Sciatic nerve (tissue), 2 donors: Measurements from ENCODE around the gene LRRC4C. TPM values are rescaled to one million over a fixed set of nuclear protein-coding genes. Genes with fewer than 3 reads are reported as not detected.

Source experiments
- ATAC-seq: fragments of 200-7000 bp; cut with Tn5 transposase; one replicate; pipeline ENCODE4 v1.9.1; 2020; ENCODE audit warnings: mild to moderate bottlenecking, moderate library complexity
- DNase-seq: peaks from one replicate; pipeline ENCODE4 v3.0.0-alpha.2; 2020; ENCODE audit warnings: low spot score
- intact Hi-C: fragments of 100-400 bp; cut with DNase I; formaldehyde crosslinking; loops from one replicate; pipeline ENCODE4 v1.14.2; 2022
- total RNA-seq: library from RNA; stranded (reverse); fragmentation: NEBNext Ultra II Directional; extraction: Animal tissue kit (Norgen Biotek cat#: 25700); gene quantifications from one replicate; pipeline ENCODE4 v1.2.1, GENCODE V29; 2021
- donor health status: DM: no; HTN: no; CAD: no.
- donor health status: DM: no; HTN: no; CAD: no.

Gene LRRC4C
- total RNA-seq, 1 donor from 2014 or later = 16.6 TPM

DNA sequence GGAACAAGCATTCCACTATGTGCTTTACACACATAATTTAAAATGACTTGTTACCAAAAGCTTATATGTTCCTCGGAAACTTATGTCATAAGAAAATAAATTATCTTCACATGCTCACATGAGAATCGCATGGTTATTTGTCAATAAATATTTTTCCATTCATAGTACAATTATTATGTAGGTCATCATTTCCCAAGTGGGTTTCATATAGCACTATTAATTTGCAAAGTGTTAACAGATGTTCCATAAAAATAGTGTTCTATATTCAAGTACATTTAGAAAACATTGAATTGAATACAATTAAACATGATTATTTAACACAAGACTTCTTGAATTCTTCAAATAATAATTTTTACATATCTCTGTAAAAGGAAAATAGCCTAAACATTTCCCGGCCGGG lies 23.9 kb downstream of the LRRC4C start:
- no peak for ATAC-seq
- intact Hi-C loops = no loop called here
- no peak for DNase-seq

DNA sequence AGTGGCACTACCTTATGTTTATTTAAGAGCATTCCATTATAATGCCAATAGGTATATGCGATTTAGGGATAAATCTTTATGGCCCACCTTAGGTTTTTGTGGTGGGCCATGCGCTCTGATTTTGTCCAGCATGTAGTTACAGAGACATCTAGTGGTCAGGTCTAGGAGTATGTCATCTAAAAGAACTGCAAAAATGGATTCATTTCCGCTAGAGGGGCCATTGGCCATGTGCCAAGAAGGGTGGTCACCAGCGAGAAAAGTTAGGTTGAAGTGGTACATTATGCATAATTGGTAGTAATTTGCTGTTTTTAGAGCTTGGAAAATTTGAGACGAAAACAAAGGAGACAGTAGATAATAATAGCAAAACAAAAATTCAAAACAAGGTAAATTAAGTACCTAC lies 27.7 kb downstream of the LRRC4C start:
- ATAC-seq (no peak), DNase-seq (no peak)
- intact Hi-C loops = no loop called here

DNA sequence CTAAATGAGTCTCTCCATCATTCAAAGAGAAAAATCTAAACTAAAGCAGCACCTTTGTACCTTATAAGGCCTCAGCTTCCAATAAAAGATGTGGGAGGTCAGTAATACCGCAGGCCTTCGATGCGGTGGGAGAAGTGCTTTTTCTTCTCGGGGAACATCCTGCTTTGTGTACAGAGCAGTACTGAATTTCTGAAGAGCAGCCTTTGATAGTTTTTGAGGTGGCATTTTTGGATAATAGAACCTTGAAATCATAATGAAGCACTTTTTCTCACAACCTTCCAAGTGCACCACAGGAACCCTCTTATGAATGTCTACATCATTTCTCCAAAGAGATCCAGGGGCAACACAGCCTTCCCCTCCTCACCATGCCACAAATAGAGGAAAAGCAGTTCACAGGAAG lies 39.6 kb downstream of the LRRC4C start:
- no peak for ATAC-seq
- intact Hi-C loops = no loop called here

DNA sequence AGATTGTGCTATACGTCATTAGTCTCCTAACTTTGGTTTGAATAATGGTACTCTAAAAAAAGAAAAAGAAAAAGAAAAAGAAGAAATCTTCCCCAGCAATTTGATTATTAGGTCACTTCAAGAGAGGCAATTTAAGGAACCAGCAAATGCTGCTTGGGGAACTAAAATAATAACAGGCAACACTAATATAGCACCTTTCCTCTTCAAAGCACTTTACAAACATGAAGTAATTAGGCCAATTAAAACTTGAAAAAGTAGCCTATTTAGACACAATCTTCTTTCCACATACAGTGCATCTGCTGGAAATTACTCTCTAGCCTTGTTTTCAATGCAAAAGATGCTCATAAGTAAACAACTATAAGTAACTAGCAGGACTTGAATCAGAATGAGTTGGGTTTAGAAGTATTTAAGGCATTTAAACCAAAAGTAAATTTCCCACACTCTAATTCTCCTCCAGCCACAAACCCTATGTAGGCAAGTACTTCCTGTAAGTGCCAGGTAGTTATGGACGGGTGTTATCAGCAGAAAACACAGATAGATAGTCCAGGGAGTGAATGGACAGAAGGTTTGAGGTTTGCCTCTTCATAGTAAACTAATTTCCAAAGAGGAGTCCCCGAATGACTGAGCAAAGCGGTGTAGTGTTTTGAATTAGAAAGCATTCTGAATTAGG lies 44.5 kb downstream of the LRRC4C start:
- intact Hi-C loops = no loop called here
- no peak for ATAC-seq
- DNase-seq = no peak

More for the DNA sequence above, 39.6 kb downstream of the LRRC4C start:
- DNase-seq = no peak

DNA sequence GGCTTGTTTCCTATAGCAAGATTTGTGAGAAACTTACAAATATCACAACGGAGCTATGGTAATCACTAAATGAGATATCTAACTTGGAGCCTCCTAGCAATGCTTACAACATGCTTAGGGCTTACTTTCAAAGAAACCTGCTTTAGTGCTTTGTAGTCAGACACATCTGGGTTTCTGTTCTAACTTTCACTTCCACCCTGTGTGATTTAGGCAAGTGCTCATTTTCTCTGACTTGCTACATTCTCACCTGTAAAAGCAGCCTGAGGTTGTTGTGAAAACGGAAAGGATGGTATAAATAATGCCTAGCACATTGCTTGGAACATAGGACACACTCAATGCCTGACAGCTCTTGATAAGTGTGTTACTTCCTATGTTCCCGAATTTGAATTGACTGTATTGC lies 45.6 kb downstream of the LRRC4C start:
- DNase-seq = no peak
- intact Hi-C loops = no loop called here
- no peak for ATAC-seq

DNA sequence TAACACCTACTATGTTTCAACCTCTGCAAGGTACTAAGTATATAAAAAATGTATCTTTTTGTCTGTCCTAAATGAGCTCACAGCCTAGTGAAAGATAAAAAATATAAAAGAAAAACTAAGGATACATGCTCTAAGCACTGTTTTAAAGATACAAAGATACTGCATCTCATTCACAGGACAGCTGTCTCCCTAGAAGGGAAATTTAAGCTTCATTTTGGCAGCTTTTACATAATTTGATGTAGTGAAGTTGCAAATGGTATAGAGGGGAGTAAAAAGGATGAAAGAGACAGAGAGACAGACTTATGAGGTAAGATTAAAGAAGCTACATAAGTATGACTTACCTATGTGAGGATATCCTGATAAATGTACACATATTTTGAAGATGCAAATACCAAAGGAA lies 53.6 kb downstream of the LRRC4C start:
- ATAC-seq (no peak), DNase-seq (no peak)
- intact Hi-C loops = no loop called here

DNA sequence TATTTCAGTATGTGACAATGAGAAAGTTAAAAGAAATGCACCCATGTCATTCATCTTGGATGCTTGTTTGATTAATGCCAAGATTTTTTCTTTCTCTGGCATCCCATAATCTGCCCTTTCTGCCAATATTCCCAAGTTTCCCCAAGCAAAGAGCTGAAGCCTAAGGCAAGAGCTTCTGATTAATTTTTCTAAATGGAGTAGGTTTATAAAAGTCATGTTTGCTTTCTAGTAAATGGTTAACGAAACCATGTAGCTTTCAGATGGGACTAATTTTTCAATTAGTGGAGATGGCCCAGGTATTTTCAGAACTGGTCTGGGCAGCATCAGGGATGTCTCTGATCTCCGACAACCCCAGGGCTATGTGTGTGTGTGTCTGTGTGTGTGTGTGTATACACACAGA lies 55.3 kb downstream of the LRRC4C start:
- ATAC-seq = no peak
- intact Hi-C loops = no loop called here
- no peak for DNase-seq

DNA sequence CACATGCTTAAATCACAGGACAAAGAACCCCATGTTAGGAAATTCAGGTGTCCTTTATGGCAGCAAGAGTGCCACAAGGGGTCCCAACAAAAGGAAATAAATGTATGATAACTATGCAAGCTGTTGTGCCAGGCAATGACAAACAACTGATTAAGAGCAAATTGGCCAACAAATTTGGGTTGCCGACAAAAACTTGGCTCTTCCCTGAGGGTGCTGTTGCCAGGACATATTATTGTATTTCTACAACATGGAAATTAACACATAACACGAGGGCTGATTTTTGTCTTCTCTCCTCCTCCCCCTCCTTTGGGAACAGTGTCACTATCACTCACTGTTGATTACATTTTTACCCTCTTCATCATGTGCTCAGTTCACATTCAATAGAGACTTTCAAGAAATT lies 56.0 kb downstream of the LRRC4C start:
- ATAC-seq = no peak
- intact Hi-C loops = no loop called here

DNA sequence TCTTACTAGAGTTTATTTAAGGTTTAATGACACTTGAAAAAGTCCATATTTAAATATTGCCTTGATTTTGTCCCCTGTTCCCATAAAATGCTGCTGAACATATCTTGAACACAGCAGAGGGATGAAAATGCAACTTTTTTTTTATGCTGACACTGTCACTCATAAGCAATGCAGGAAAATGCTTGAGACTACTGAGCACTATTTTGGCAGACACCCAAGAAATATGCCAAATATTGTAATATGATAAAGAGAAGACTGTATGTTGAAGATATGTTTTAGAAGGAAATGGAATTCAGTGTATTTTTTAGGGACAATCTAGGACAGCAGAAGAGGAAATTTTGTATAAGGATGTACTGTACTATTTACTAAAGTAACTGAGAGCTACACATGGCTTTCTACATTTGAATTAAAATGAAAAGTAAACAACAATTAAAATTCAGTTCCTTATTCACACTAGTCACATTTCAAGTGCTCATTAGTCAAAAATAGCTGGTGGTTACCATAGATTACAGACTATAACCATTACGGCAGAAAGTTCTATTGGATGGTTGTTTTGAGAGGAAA lies 58.6 kb downstream of the LRRC4C start:
- DNase-seq (no peak), ATAC-seq (no peak)
- intact Hi-C loops = no loop called here

More for the DNA sequence above, 56.0 kb downstream of the LRRC4C start:
- DNase-seq = no peak

DNA sequence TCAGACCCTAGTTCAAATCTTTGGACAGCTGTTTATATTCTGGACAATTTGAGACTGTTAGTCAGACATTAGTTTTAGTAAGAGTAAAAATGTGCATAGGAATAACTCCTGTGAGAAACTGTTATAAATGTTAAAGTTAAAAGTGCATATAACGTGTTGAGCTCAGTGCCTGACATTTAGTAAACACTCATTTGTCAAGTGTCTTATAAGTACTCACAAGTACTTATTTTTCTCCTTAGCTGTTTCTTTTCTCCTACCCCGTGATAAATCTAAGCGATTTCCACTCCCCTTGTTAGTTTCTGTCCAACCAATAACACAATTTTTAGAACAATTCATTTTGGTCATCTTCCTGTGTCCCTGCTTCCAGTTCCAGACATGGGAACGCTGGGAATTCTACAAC lies 59.3 kb downstream of the LRRC4C start:
- intact Hi-C loops = no loop called here
- no peak for ATAC-seq

DNA sequence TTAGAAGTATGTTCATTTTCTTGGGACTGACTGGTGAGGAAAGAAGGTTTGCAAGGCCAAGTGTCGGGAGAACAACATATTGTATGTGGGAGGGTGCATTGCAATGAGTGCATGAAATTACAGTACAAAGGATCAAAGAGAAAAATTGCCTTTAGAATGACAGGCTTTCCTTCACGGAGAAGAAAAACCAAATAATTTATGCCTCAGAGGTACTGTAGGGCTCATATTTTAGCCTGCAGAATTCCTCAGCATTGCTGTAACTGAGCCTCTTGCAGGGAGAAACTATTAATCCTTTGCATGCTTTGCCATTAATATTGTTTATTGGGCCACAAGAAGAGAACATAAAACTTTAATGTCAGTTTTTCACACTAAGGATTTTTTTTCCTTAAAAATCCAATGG lies 60.1 kb downstream of the LRRC4C start:
- ATAC-seq (no peak), DNase-seq (no peak)
- intact Hi-C loops = no loop called here

More for the DNA sequence above, 59.3 kb downstream of the LRRC4C start:
- no peak for DNase-seq

DNA sequence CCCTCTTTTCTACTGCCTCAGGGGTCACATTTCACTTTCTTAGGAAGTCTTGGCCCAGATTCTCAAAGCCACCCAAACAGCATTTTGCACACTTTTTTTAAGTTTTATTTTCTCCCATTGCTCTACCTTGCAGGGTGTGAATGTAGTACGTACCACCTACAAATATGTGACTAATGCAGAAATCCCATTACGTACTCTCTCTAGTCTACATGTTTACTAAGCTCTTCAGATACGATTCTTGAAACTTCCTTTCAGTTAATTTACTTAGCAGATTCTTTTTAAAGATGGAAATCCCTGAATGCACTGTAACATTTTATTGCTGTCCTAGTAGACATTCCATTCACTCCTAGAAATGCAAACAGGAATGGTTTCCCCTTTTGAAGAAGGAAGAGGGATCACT lies 61.3 kb downstream of the LRRC4C start:
- DNase-seq (no peak), ATAC-seq (no peak)
- intact Hi-C loops = no loop called here

DNA sequence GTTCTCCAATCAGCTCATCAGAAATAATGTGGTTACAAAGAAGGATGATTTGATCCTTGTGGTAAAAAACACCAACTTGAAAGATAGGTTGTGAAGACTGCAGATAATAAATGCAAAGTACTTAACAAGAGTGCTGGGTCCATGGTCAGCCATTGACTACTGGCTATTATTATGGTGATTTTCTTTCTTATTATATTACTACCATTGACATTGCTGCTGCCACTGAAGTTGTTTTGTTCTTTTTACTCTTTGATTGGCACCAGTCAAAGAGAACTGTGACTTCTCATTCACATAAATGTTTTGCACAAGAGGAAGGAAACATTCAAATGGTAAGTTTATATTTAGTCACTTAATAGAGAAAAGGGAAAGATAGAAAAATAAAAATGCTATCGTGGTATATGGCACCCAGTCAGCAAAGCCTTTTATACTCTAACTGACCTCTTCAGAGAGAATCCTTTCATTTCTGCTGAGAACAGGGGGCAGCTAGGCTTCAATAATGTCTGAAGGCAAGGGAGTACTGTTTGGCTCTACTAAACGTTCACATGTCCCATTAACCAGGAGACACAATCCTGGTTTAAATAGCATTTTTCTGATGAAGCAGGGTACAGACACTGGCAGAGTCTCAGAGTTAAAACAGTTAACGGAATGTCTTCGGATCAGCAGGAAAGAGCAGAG lies 64.8 kb downstream of the LRRC4C start:
- ATAC-seq (no peak), DNase-seq (no peak)
- intact Hi-C loops = no loop called here

DNA sequence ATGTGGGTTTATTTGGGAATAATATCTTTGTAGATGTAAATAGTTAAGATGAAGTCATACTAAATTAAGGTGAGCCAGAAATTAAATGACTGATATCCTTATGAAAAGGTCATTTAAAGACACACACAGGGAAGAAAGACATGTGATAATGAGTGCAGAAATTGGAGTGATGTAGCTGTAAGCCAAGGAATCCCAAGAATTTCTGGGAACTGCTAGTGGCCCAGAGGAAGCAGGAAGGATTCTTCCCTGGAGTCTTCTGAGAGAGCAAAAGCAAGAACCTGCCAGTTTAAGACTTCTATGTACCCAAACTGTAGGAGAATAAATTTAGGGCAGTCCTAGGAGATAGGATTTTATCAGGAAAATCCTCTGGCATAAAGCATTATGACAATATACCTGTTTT lies 66.9 kb downstream of the LRRC4C start:
- ATAC-seq (no peak), DNase-seq (no peak)
- intact Hi-C loops = no loop called here

DNA sequence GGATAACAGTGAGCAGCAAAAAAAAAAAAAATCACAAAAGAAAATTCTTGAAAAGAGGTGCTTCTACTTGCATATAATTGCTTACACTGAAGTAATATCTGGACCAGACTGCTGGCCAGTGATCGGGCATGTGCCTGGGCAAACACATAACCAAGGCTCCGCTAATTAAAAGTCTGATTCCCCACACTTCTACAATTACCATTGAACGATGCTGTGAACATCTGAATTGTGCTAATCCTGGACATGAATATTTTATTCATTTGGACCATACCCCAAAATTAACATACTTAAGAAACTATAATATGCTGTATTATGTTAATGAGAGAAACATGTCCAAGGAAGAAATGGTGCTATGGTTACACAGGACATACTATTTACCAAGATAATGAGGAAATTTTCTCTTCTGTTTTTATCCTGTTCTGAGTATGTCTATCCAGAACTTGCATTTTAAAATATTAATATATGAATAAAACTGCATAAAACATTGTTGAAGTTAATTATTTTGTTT lies 69.8 kb downstream of the LRRC4C start:
- ATAC-seq = no peak
- intact Hi-C loops = no loop called here

DNA sequence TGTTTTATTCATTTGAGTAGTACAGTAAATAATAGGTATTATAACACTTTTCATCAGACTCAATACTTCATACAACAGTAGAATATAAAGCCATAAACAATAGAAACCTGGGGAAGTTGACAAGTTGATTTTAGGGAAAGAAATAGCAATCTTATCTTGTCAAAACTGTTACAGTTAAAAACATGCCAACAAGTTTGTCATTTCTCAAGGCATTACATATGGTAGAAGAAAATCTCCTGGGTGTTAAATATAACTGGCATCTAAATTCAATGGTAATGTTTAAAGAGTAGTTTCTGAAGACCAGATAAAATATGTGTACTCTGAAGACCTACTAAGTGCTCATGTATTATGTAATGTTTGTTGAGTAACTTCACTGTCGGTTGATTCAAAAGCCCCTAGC lies 75.1 kb downstream of the LRRC4C start:
- intact Hi-C loops = no loop called here
- DNase-seq (no peak), ATAC-seq (no peak)

More for the DNA sequence above, 69.8 kb downstream of the LRRC4C start:
- no peak for DNase-seq

DNA sequence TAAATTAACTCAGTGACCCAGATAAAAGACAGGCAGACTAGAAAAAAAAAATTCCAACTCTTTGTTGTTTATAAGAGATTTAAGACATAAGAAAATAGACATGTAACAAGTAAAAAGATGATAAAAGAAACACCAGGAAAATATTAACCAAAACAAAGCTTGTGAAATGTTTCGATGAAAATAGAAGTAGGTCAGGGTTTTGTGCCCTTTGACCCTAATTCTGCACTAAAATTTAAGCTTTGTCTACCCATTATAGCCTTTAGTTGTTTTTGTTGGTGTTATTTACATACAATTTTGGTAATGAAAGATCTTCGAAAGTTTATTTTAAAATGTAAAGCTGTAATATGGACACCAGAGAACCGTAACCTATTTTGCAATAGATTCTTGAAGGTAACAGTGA lies 75.7 kb downstream of the LRRC4C start:
- intact Hi-C loops = no loop called here
- DNase-seq (no peak), ATAC-seq (no peak)

DNA sequence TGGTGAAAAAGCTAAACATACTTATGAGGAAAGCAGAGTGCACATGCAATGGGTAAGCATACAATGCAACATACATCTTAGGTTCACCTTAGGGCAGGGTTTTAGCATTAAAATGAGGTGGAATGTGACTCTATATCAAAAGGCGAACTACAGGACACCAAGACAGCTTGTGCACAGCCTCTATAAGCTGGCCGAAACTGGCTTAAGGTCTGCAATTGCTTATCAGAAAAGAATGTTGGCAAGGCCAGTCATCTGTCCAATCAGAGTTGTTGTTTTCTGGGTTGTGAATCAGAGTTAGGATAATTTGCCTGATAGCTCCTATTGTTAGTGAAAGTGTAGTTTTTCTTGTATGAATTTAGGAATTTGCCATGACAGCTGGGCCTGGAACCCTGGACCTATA lies 76.5 kb downstream of the LRRC4C start:
- no peak for ATAC-seq
- DNase-seq = no peak
- intact Hi-C loops = no loop called here

DNA sequence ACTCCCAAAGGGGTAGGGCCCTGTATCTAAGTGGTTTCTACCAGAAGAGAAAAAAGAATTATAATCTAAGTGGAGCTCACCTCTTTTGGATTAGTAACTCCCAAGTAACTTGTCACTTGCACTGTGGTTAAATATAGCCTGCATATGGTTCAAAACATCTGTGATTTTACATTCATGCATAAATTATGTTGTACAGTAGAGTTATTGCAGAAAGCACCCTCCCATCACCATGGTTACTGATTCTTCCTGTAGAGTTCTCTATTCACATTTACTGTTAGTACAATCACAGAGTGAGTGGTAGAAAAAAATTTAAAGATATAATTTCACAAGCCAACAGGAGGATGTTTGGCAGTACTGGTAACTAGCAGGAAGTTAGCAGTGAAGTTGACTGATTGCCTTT lies 80.4 kb downstream of the LRRC4C start:
- intact Hi-C loops = no loop called here
- DNase-seq (no peak), ATAC-seq (no peak)

DNA sequence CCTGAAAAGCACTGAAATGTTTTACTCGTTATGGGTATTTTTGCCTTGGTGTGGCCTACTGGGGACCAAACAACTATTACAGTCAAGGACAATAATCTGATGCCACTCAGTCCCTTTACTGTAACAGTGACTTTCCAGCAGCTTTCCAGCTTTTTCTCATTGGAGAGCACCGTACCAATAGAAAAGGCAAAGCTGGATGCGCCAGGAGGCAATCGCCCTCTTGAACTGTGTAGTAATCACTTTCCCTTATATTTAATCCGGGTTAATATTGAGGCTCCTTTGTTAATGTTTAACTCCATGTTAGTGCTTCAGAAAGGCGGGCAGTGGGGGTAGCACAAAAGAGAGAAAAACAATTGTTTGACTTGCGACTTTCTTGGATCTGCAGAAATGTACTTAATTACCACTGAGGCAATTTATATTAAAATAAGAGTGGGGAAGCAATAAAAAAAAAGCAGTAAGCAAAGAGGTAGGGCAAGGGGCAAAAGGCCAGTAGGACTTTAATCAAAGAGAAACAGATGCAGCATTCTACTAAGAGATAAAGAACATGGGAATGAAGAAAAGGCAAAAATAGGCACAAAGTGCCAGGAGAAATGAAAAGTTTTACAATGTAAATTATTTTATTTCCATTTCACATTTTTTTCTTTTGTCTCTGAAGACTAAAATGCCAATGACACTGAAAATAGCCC lies 81.6 kb downstream of the LRRC4C start:
- DNase-seq (no peak), ATAC-seq (no peak)
- intact Hi-C loops = no loop called here
